Karpas-422 (cell line): Measurements from ENCODE around the gene MCCD1. TPM values are rescaled to one million over a fixed set of nuclear protein-coding genes. Genes with fewer than 3 reads are reported as not detected.
"Not testable (repeated sequence)": the region's sequence is repeated elsewhere in the genome, so short reads cannot be mapped to it uniquely, and the experiment has no call there.

ENCODE experiments used
- DNase-seq: peaks from one replicate; pipeline ENCODE4 v3.0.0-alpha.2; 2015
- H2AFZ ChIP-seq: fragments of 200-600 bp; sonication (generic); 2 replicates; pipeline ENCODE4 v1.6.1; 2014; ENCODE audit warnings: antibody characterized with exemption, low read length, mixed read lengths
- H3K27ac ChIP-seq: fragments of 200-600 bp; sonication (generic); 2 replicates; pipeline ENCODE4 v1.5.1; 2014; ENCODE audit warnings: mild to moderate bottlenecking, low read length, moderate library complexity
- H3K27me3 ChIP-seq: fragments of 200-600 bp; sonication (generic); 2 replicates; pipeline ENCODE4 v1.6.1; 2014; ENCODE audit warnings: low read length, mixed read lengths
- H3K36me3 ChIP-seq: fragments of 200-600 bp; sonication (generic); 2 replicates; pipeline ENCODE4 v1.6.1; 2014; ENCODE audit warnings: low read length, mixed read lengths; ENCODE audit not compliant: insufficient read depth
- H3K4me1 ChIP-seq: fragments of 200-600 bp; sonication (generic); 2 replicates; pipeline ENCODE4 v1.6.1; 2014; ENCODE audit warnings: mild to moderate bottlenecking, low read length, mixed read lengths
- H3K4me2 ChIP-seq: fragments of 200-600 bp; sonication (generic); 2 replicates; pipeline ENCODE4 v1.6.1; 2014; ENCODE audit warnings: low read length, low read depth, mild to moderate bottlenecking; ENCODE audit not compliant: poor library complexity, severe bottlenecking
- H3K4me3 ChIP-seq: fragments of 200-600 bp; sonication (generic); 2 replicates; pipeline ENCODE4 v1.5.1; 2014; ENCODE audit warnings: mild to moderate bottlenecking, antibody characterized with exemption, low read length, mixed read lengths
- H3K79me2 ChIP-seq: fragments of 200-600 bp; sonication (generic); 2 replicates; pipeline ENCODE4 v1.6.1; 2014; ENCODE audit warnings: mild to moderate bottlenecking, low read length, mixed read lengths
- H3K9ac ChIP-seq: fragments of 200-600 bp; sonication (generic); 2 replicates; pipeline ENCODE4 v1.6.0; 2014; ENCODE audit warnings: low read length
- H3K9me2 ChIP-seq: fragments of 200-600 bp; sonication (generic), shearing (Covaris generic); replicated peaks from 2 replicates; pipeline ENCODE4 v1.6.0; 2014; ENCODE audit warnings: mild to moderate bottlenecking, low read length, moderate library complexity; ENCODE audit not compliant: insufficient read depth
- H3K9me3 ChIP-seq: fragments of 300-700, 200-600 bp; sonication (generic); 2 replicates; pipeline ENCODE4 v1.6.1; 2014; ENCODE audit warnings: low read length, mixed read lengths
- H4K20me1 ChIP-seq: fragments of 200-600 bp; sonication (generic); 2 replicates; pipeline ENCODE4 v1.6.1; 2014; ENCODE audit warnings: mild to moderate bottlenecking, antibody characterized with exemption, low read length, low read depth; ENCODE audit not compliant: insufficient read depth
- total RNA-seq: library from RNA; depleted of rRNA; stranded (reverse); fragments of >200 nt; shearing (Covaris generic); gene quantifications from 2 replicates; pipeline ENCODE4 v1.2.3, GENCODE V29; 2014; ENCODE audit warnings: low replicate concordance

Gene MCCD1
- total RNA-seq, 1 experiment from 2014 or later = not detected

DNA sequence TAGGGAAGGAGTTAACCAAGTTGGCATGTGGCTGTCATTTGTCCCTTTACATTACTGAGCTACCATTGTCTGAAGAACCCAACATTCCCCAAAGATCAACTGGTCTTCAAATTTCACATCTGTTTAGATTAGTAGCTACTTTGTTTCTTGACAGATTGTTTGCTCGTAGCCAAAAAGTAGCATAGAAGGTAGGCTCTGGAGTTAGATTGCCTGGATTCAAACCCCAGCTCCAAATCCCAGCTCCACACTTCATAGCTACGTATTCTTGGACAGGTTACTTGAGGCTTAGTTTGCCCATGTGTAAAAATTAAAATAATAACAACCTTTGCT is 19.7 kb downstream of the MCCD1 start:
- H3K27me3 ChIP-seq = no peaks in the 10 kb centered on the region
- no peak overlapping the region for H2AFZ ChIP-seq
- peaks cover 59% of the 10 kb centered on the region for H3K4me1 ChIP-seq
- DNase-seq = peak; percentile 40
- peak overlapping the region; percentile 85 for H3K4me2 ChIP-seq
- peaks cover 12% of the 10 kb centered on the region for H3K36me3 ChIP-seq
- peak overlapping the region; percentile 88 for H3K27ac ChIP-seq
- no peaks in the 10 kb centered on the region for H4K20me1 ChIP-seq
- H3K9me3 ChIP-seq = no peaks in the 10 kb centered on the region
- peak overlapping the region; percentile 75 for H3K9ac ChIP-seq
- peak overlapping the region; percentile 72 for H3K4me3 ChIP-seq
- H3K9me2 ChIP-seq = no peaks in the 10 kb centered on the region
- peaks cover 16% of the 10 kb centered on the region for H3K79me2 ChIP-seq

DNA sequence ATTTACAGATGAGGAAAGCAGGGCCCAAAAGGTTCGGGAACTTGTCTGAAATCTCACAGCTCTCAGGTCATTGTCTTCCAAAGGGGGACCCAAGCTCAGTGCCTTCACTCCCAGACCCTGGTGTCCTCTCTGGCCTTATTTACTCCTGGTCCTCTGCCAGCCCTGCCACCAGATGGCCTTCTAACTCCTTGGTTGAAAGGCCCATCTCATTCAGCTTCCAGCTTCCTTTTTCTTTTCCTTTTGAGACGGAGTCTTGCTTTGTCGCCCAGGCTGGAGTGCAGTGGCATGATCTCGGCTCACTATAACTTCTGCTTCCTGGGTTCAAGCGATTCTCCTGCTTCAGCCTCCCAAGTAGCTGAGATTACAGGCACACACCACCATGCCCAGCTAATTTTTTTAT is 22.6 kb downstream of the MCCD1 start:
- peak; percentile 90 for DNase-seq
- H2AFZ ChIP-seq, H3K9me2 ChIP-seq, H3K9ac ChIP-seq, H3K4me3 ChIP-seq, H4K20me1 ChIP-seq, H3K9me3 ChIP-seq, H3K27me3 ChIP-seq, H3K4me2 ChIP-seq: not testable (repeated sequence)
- Histone ChIP-seq H3K27ac (peak overlapping the region; percentile 88), H3K4me1 (peaks cover 52% of the 10 kb centered on the region), H3K36me3 (peaks cover 11% of the 10 kb centered on the region), H3K79me2 (peaks cover 14% of the 10 kb centered on the region)

DNA sequence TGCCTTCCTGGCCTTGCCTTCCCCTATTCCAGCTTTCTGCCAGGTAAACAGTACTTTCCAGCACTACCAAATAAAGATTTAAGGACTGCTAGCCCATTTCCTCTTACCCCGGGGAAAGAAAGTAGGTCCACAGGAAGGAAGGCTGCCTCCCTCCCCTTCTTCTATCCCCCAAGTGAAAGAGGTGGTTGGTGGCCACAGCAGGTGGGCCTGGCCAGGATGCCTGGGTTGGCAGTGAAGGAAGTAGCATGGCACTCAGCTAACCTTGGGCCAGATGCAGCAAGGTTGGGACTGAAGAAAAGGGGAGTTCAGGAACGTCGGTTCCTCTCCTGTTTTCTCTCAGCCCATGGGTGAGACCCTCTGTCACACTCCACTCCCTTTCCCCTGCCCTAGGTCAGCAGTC is 27.5 kb downstream of the MCCD1 start:
- Histone ChIP-seq H4K20me1 (no peaks in the 10 kb centered on the region), H3K27ac (peak overlapping the region; percentile 99), H2AFZ (no peak overlapping the region), H3K9me2 (no peaks in the 10 kb centered on the region), H3K4me2 (peak overlapping the region; percentile 83), H3K27me3 (no peaks in the 10 kb centered on the region), H3K9me3 (no peaks in the 10 kb centered on the region), H3K4me3 (no peak overlapping the region), H3K9ac (peak overlapping the region; percentile 45), H3K4me1 (peaks cover 68% of the 10 kb centered on the region), H3K79me2 (peaks cover 8% of the 10 kb centered on the region; the same call in 1 of the 2 replicates), H3K36me3 (0 out of 2 replicates have a peak, but pooled peaks cover 3% of the 10 kb centered on the region)
- peak; percentile 53 for DNase-seq

DNA sequence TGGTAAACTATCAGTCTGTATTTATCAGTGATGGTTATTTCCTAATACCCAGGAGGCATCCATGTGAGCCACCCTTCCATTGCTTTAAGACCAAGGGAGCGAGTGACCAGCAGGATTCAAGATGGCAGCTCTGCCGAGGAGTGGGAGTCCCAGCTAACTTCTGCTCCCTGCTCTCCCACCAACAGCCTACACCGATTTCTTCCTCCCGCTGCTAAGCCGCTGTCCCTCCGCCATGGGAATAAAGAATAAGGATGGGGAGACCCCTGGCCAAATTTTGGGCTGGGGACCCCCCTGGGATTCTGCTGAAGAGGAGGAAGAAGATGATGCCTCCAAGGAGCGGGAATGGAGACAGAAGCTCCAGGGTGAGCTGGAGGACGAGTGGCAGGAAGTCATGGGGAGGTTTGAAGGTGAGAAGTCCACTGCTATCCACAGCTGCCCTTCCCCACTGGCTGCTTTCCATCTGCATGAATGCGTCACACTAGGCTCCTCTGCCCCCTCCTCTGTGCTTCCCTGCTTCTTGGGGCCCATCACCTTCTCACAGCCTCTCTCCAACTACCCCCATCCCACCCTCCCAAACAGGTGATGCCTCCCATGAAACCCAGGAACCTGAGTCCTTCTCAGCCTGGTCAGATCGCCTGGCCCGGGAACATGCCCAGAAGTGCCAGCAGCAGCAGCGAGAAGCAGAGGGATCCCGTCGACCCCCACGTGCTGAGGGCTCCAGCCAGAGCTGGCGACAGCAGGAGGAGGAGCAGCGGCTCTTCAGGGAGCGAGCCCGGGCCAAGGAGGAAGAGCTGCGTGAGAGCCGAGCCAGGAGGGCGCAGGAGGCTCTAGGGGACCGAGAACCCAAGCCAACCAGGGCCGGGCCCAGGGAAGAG is 28.9 kb downstream of the MCCD1 start:
- DNase-seq = peak; percentile 88
- H3K9me3 ChIP-seq = no peaks in the 10 kb centered on the region
- H3K79me2 ChIP-seq = peaks cover 8% of the 10 kb centered on the region; the same call in 1 of the 2 replicates
- peak overlapping the region; percentile 99 for H3K27ac ChIP-seq
- H3K4me3 ChIP-seq = peak overlapping the region; percentile 64
- peak overlapping the region; percentile 93 for H3K9ac ChIP-seq
- no peaks in the 10 kb centered on the region for H3K9me2 ChIP-seq
- 0 out of 2 replicates have a peak, but pooled peaks cover 3% of the 10 kb centered on the region for H3K36me3 ChIP-seq
- H3K4me1 ChIP-seq = peaks cover 82% of the 10 kb centered on the region
- no peak overlapping the region for H2AFZ ChIP-seq
- no peaks in the 10 kb centered on the region for H4K20me1 ChIP-seq
- no peaks in the 10 kb centered on the region for H3K27me3 ChIP-seq
- peak overlapping the region; percentile 83 for H3K4me2 ChIP-seq

DNA sequence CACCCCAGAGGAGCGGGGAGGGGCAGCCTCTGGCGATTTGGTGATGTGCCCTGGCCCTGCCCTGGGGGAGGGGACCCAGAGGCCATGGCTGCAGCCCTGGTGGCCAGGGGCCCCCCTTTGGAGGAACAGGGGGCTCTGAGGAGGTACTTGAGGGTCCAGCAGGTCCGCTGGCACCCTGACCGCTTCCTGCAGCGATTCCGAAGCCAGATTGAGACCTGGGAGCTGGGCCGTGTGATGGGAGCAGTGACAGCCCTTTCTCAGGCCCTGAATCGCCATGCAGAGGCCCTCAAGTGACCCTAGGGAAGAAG is 29.5 kb downstream of the MCCD1 start:
- H3K9ac ChIP-seq = peak overlapping the region; percentile 93
- H3K27ac ChIP-seq = peak overlapping the region; percentile 99
- H3K4me2 ChIP-seq = peak overlapping the region; percentile 83
- no peak for DNase-seq
- H2AFZ ChIP-seq = no peak overlapping the region
- no peaks in the 10 kb centered on the region for H3K9me3 ChIP-seq
- no peaks in the 10 kb centered on the region for H4K20me1 ChIP-seq
- H3K27me3 ChIP-seq = no peaks in the 10 kb centered on the region
- 0 out of 2 replicates have a peak, but pooled peaks cover 3% of the 10 kb centered on the region for H3K36me3 ChIP-seq
- H3K79me2 ChIP-seq = peaks cover 8% of the 10 kb centered on the region; the same call in 1 of the 2 replicates
- H3K4me1 ChIP-seq = peaks cover 88% of the 10 kb centered on the region
- H3K9me2 ChIP-seq = no peaks in the 10 kb centered on the region
- peak overlapping the region; percentile 64 for H3K4me3 ChIP-seq

DNA sequence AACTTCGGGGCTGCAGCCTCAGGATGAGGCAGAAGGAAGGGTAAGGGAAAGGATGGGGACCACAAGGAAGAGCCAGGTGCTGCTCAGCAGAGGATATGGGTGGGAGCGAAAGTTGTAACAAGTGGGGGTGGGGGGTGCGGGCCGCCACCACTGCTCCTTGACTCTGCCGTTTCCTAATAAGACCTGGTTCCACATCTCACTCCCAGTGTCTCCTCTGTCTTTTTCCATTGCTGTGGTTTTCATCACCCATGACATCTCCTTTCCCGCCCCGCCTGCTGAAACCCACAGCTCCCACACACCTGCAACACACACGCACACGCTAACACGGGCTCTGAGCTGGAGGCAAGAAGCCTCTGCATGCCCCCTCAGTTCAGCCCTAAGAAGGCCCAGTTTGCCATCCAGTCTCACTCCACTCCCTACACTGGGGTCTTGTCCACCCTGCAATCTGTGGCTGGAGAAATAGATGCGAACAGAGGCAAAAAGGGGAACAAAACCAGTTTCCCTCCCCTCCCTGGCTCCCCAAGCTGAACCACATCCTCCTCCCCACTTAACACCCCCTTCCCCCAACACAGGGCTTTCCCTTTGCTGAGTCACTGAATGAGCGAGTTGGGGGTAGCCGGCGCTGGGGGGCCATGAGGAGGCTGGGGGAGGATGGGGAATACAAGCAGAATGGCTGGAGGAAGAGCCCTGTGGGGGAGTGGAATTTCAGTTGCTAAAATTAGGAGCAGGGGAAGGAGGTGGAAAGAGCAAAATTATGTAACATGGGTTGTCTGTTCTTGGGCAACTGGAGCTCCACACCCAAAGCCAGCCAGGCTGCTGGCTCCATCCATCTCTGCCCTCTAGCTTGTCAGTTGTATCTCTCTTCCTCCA is 30.1 kb downstream of the MCCD1 start:
- Histone ChIP-seq H3K36me3 (no peaks in the 10 kb centered on the region), H3K27ac (peak overlapping the region; percentile 99), H3K79me2 (peaks cover 10% of the 10 kb centered on the region; the same call in 1 of the 2 replicates), H3K9me2 (no peaks in the 10 kb centered on the region), H2AFZ (no peak overlapping the region), H3K4me1 (peaks cover 94% of the 10 kb centered on the region), H4K20me1 (no peaks in the 10 kb centered on the region), H3K4me2 (peak overlapping the region; percentile 83), H3K9me3 (no peaks in the 10 kb centered on the region), H3K9ac (peak overlapping the region; percentile 93), H3K27me3 (no peaks in the 10 kb centered on the region), H3K4me3 (peak overlapping the region; percentile 64)
- DNase-seq = peak; percentile 96

DNA sequence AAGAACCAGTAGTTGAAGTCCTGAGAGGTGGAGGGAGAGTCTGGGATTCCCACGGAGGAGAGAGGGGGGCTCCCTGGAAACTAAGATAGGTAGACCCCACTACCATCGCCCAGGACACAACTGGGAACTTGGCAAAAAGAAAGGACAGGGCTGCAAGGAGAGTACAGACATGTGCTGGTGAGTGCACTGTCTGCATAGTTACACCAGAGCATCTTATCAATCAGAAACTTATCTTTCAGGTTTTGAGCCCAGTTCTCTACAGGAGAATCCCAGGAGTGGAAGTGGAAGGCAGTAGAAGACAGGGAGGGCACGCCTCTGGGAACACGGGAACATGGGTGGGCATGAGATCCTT is 30.8 kb downstream of the MCCD1 start:
- no peaks in the 10 kb centered on the region for H3K9me2 ChIP-seq
- H4K20me1 ChIP-seq = no peaks in the 10 kb centered on the region
- peaks cover 89% of the 10 kb centered on the region for H3K4me1 ChIP-seq
- peak overlapping the region; percentile 64 for H3K4me3 ChIP-seq
- no peaks in the 10 kb centered on the region for H3K36me3 ChIP-seq
- no peak for DNase-seq
- no peaks in the 10 kb centered on the region for H3K27me3 ChIP-seq
- H3K4me2 ChIP-seq = peak overlapping the region; percentile 83
- no peaks in the 10 kb centered on the region for H3K9me3 ChIP-seq
- peak overlapping the region; percentile 93 for H3K9ac ChIP-seq
- H3K79me2 ChIP-seq = peaks cover 11% of the 10 kb centered on the region; the same call in 1 of the 2 replicates
- H2AFZ ChIP-seq = no peak overlapping the region
- H3K27ac ChIP-seq = peak overlapping the region; percentile 99
